Measurements from ENCODE around the gene ZNF384.

ZNF384 gene

DNA sequence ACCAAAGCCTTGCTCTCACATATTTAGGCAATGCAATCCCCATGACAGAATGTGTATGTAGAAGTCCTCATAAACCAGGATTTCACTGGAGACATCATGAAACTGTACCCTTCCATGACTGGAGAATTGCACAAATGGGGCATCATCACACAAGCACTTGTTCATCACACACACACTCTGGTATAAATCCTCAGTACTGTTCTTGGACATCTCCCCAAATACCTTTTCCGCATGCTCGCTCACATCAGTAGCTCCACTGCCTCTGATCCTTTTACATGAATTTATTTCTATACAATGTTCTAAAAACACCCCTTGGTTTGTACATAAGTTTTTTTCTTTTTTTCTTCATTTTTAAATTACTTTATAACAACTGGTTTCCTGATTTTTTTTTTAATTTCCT, 23.0 kb downstream of the ZNF384 start:
- DNase-seq (ENCODE audit: low read depth): no peak
- TF ChIP-seq, protein P1, sequence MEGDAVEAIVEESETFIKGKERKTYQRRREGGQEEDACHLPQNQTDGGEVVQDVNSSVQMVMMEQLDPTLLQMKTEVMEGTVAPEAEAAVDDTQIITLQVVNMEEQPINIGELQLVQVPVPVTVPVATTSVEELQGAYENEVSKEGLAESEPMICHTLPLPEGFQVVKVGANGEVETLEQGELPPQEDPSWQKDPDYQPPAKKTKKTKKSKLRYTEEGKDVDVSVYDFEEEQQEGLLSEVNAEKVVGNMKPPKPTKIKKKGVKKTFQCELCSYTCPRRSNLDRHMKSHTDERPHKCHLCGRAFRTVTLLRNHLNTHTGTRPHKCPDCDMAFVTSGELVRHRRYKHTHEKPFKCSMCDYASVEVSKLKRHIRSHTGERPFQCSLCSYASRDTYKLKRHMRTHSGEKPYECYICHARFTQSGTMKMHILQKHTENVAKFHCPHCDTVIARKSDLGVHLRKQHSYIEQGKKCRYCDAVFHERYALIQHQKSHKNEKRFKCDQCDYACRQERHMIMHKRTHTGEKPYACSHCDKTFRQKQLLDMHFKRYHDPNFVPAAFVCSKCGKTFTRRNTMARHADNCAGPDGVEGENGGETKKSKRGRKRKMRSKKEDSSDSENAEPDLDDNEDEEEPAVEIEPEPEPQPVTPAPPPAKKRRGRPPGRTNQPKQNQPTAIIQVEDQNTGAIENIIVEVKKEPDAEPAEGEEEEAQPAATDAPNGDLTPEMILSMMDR (IDR thresholded peaks at IDR 0.05; ENCODE audit: insufficient read depth, low read depth, low read length, missing control alignments): no peak
- H3K4me3 ChIP-seq (ENCODE audit: low read depth, low read length): no peak overlapping the region

DNA sequence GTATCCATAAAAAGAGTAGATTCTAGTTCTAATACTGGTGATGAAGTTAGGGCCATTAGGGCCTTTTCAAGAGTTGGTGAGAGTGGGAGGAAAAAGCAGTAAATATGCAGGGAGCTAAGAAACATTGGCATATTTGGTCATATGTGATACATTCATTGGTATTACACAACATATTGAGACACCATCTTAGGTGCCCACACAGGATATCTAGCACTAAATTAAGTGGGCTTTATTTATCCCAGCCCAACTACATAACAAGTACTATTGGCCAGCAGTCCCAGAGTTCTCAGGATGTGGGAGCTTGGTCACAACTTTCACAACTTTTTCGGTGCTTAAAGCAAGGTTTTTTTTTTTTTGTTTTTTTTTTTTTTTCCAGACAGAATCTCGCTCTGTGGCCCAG, 24.3 kb downstream of the ZNF384 start:
- TF ChIP-seq, protein P1 (IDR thresholded peaks at IDR 0.05; ENCODE audit: insufficient read depth, low read depth, low read length, missing control alignments): no peak
- H3K4me3 ChIP-seq (ENCODE audit: low read depth, low read length): no peak overlapping the region
- no peak for DNase-seq (ENCODE audit: low read depth)

DNA sequence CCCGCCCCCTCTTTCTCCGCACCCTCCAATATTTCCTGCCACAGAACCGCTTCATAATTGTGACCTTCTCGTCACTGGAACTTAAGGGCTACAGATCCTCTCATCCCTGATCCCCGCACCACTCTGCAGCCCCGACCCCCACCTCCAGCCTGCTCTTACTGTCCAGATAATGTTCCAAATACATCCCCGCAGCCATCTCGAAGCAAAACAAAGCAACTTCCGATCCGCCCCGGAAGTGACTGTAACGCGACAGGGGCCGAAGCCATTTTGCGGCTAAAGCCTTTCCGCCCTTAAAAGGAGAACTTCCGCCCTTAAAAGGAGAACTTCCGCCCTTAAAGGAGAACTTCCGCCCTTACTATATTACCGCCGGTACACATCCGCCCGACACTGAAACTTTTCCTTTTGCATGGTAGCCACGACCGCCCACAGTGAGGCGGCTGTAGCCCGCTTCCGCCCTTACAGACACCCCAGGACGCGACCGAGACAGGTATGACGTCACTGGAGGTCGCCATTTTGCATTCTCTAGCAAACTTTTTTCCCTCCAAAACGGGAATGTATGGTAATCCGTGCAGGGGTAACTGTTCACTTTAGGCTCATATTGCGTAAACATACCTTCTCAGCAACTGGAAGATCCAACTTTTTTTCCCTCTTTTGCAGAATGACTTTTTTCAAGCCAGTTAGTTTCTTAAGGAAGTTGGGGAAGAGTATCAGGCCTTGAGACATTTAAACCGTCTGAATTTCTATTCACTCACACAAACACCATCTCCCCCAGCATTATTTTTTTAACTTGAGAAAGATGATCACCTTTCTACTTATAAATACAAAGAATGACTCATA, 26.1 kb downstream of the ZNF384 start, which contains the start of gene ING4:
Gene ING4 (minus strand): TSS at position 214 of the 837 bp plus-strand sequence. CDS start 18 bp downstream, at position 196.
- TF ChIP-seq, protein P1 (IDR thresholded peaks at IDR 0.05; ENCODE audit: insufficient read depth, low read depth, low read length, missing control alignments): no peak
- peak; percentile 100 for DNase-seq (ENCODE audit: low read depth)

DNA sequence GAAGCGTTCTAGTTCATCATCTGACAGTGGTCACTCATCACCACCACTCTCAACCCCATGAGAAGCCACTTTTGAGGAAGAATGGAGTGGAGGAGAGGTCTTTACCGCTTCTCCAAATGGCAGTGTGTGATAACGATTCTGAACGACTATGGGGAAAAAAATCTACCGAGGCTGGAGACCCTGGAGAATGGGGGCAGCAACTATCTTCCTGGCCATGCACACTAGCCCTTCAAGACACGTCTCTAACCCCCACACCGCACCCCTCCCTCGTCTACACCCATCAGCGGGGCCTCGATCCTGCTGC, 26.6 kb downstream of the ZNF384 start:
- no peak for DNase-seq (ENCODE audit: low read depth)
- TF ChIP-seq, protein P1 (IDR thresholded peaks at IDR 0.05; ENCODE audit: insufficient read depth, low read depth, low read length, missing control alignments): no peak
- H3K4me3 ChIP-seq (ENCODE audit: low read depth, low read length): peak overlapping the region; percentile 100

More for the DNA sequence above, 26.1 kb downstream of the ZNF384 start, which contains the start of gene ING4:
- H3K4me3 ChIP-seq (ENCODE audit: low read depth, low read length): peak within 1 kb of the TSS; percentile 100

DNA sequence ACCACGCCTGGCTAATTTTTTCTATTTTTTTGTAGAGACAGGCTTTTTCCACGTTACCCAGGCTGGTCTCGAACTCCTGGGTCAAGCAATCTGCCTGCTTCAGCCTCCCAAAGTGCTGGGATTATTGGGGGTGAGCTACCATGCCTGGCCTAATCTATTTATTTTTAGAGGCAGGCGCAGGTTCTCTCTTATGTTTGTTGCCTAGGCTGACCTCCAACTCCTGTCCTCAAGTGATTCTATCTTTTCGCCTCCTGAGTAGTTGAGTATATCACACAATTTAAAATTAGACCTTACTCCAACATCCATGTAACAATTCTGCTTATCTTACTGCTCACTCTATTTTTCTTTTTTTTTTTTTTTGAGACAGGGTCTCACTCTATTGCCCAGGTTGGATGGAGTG, 35.2 kb downstream of the ZNF384 start:
- TF ChIP-seq, protein P1 (IDR thresholded peaks at IDR 0.05; ENCODE audit: insufficient read depth, low read depth, low read length, missing control alignments): no peak
- no peak overlapping the region for H3K4me3 ChIP-seq (ENCODE audit: low read depth, low read length)
- no peak for DNase-seq (ENCODE audit: low read depth)

DNA sequence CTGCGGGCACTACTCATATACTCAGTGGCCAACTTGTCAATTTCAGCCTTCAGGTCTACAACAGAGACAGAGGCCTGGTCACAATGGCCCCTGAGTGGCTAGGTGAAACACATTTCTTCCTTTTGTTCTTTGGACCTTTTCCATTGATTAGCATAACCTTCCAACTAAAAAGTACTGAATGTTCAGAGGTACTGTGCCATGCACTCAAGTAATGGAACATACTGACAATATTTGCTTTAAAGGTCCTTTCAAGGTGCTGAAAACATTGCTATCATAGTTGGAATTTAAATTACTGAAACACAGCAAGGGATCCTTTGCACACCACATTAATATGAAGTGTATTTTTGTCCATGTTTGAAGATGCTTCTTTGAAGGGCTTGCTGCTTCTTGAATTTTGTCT, 35.8 kb downstream of the ZNF384 start:
- TF ChIP-seq, protein P1 (IDR thresholded peaks at IDR 0.05; ENCODE audit: insufficient read depth, low read depth, low read length, missing control alignments): no peak
- DNase-seq (ENCODE audit: low read depth): no peak
- H3K4me3 ChIP-seq (ENCODE audit: low read depth, low read length): no peak overlapping the region

DNA sequence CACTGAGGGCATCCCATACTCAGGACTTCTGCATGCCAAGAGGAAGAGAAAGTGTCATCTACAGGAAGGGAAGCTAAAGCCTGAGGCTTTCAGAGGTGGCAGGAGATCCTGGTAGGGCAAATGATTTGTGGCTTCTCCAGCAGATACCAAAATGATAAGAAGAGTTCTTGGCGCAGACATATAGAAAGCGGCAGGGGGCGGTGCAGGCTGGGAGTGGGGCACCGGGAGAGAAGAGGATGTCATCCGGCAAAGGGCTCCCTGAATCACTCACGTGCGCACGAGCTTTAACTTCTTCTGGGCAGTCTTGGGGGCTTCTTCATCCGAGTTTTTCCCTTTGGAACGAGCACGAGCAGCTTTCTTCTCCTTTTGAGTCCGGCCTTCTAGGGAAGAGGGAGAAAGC, 36.8 kb downstream of the ZNF384 start:
- DNase-seq (ENCODE audit: low read depth): no peak
- TF ChIP-seq, protein P1 (IDR thresholded peaks at IDR 0.05; ENCODE audit: insufficient read depth, low read depth, low read length, missing control alignments): no peak
- no peak overlapping the region for H3K4me3 ChIP-seq (ENCODE audit: low read depth, low read length)

Data from GM12865 (cell line).